Neural cell (in vitro differentiated cells): ENCODE results near the gene MAGEA4. TPM values are rescaled to one million over a fixed set of nuclear protein-coding genes. Genes with fewer than 3 reads are reported as not detected.

Source experiments
- H2AFZ ChIP-seq: fragments of 200-600, 300-800 bp; sonication (generic), shearing (Covaris generic); 2 replicates; pipeline ENCODE4 v1.6.0; 2014; ENCODE audit warnings: low read depth, mild to moderate bottlenecking, antibody characterized with exemption, low read length, moderate library complexity
- H3F3A ChIP-seq: fragments of 200-600 bp; shearing (Covaris generic); 2 replicates; pipeline ENCODE4 v1.6.1; 2016; ENCODE audit warnings: mild to moderate bottlenecking, moderate library complexity, mixed read lengths, antibody characterized with exemption, low read length; ENCODE audit not compliant: insufficient read depth, poor library complexity, severe bottlenecking
- H3K27ac ChIP-seq: fragments of 200-600, 300-800 bp; sonication (generic), shearing (Covaris generic); 2 replicates; pipeline ENCODE4 v1.5.1; 2014; ENCODE audit warnings: mild to moderate bottlenecking, low read length, moderate library complexity
- H3K27me3 ChIP-seq: fragments of 300-800, 200-600 bp; sonication (generic), shearing (Covaris generic); 2 replicates; pipeline ENCODE4 v1.6.0; 2014; ENCODE audit warnings: mild to moderate bottlenecking, low read depth, low read length, moderate library complexity; ENCODE audit not compliant: insufficient read depth
- H3K36me3 ChIP-seq: fragments of 300-800, 200-600 bp; sonication (generic), shearing (Covaris generic); 2 replicates; pipeline ENCODE4 v1.5.1; 2014; ENCODE audit warnings: mild to moderate bottlenecking, antibody characterized with exemption, low read length, moderate library complexity; ENCODE audit not compliant: insufficient read depth
- H3K4me2 ChIP-seq: fragments of 300-800, 200-600 bp; sonication (generic), shearing (Covaris generic); 2 replicates; pipeline ENCODE4 v1.6.0; 2014; ENCODE audit warnings: mild to moderate bottlenecking, low read length
- H3K4me3 ChIP-seq: fragments of 300-800, 200-600 bp; sonication (generic), shearing (Covaris generic); 2 replicates; pipeline ENCODE4 v1.5.1; 2014; ENCODE audit warnings: mild to moderate bottlenecking, low read length, moderate library complexity
- H3K79me2 ChIP-seq: fragments of 200-600 bp; shearing (Covaris generic); replicated peaks from 2 replicates; pipeline ENCODE4 v1.6.0; 2014; ENCODE audit warnings: mild to moderate bottlenecking, low read length, moderate library complexity; ENCODE audit not compliant: insufficient read depth
- H3K9ac ChIP-seq: fragments of 300-800, 200-600 bp; sonication (generic), shearing (Covaris generic); 2 replicates; pipeline ENCODE4 v1.6.1; 2016; ENCODE audit warnings: mild to moderate bottlenecking, low read length, mixed read lengths
- H3K9me2 ChIP-seq: fragments of 200-600 bp; shearing (Covaris generic); 2 replicates; pipeline ENCODE4 v1.6.1; 2016; ENCODE audit warnings: mild to moderate bottlenecking, low read length, mixed read lengths; ENCODE audit not compliant: insufficient read depth
- H3K9me3 ChIP-seq: fragments of 200-600, 300-800 bp; sonication (generic), shearing (Covaris generic); 2 replicates; pipeline ENCODE4 v1.6.1; 2016; ENCODE audit warnings: mild to moderate bottlenecking, mixed run types, low read length, moderate library complexity, mixed read lengths
- H4K20me1 ChIP-seq: fragments of 200-600 bp; shearing (Covaris generic); 2 replicates; pipeline ENCODE4 v1.6.1; 2016; ENCODE audit warnings: mild to moderate bottlenecking, mixed run types; ENCODE audit not compliant: insufficient read depth
- EP300 ChIP-seq: fragments of 450-650 bp; conservative IDR thresholded peaks from 2 replicates; pipeline ENCODE4 v1.6.1; 2014; ENCODE audit warnings: antibody characterized with exemption, mild to moderate bottlenecking, moderate library complexity; ENCODE audit not compliant: poor library complexity, severe bottlenecking
- EZH2 ChIP-seq: fragments of 200-600, 300-800 bp; shearing (Covaris generic), sonication (generic); IDR thresholded peaks from 2 replicates; pipeline ENCODE4 v1.6.1; 2014; ENCODE audit warnings: antibody characterized with exemption, low read length, borderline replicate concordance, mild to moderate bottlenecking; ENCODE audit not compliant: insufficient read depth, poor library complexity, severe bottlenecking
- MXI1 ChIP-seq: fragments of 450-650 bp; conservative IDR thresholded peaks from 2 replicates; pipeline ENCODE4 v1.6.1; 2014; ENCODE audit warnings: antibody characterized with exemption, mild to moderate bottlenecking; ENCODE audit not compliant: poor library complexity, severe bottlenecking
- POLR2AphosphoS5 ChIP-seq: IDR thresholded peaks from 2 replicates; pipeline ENCODE4 v1.6.1; 2012
- RAD21 ChIP-seq: fragments of 450-650 bp; conservative IDR thresholded peaks from 2 replicates; pipeline ENCODE4 v1.6.1; 2014; ENCODE audit warnings: antibody characterized with exemption, mild to moderate bottlenecking, moderate library complexity
- SMC3 ChIP-seq: fragments of 450-650 bp; conservative IDR thresholded peaks from 2 replicates; pipeline ENCODE4 v1.6.1; 2014; ENCODE audit warnings: antibody characterized with exemption, mild to moderate bottlenecking, moderate library complexity; ENCODE audit not compliant: poor library complexity
- TAF1 ChIP-seq: IDR thresholded peaks from 2 replicates; pipeline ENCODE4 v1.6.1; 2012; ENCODE audit warnings: low read depth
- polyA plus RNA-seq: library from polyadenylated mRNA; depleted of rRNA; stranded (reverse); fragments of >200 nt; gene quantifications from 2 replicates; pipeline ENCODE4 v1.2.3, GENCODE V29; 2014
- TF ChIP-seq, protein P1 (sequence below): fragments of 450-650 bp; IDR thresholded peaks from 2 replicates; pipeline ENCODE4 v1.5.1; 2014; ENCODE audit warnings: antibody characterized with exemption, mild to moderate bottlenecking, moderate library complexity; ENCODE audit not compliant: poor library complexity, severe bottlenecking
- TF ChIP-seq, protein P2 (sequence below): IDR thresholded peaks from 2 replicates; pipeline ENCODE4 v1.6.1; 2012; ENCODE audit warnings: borderline replicate concordance

Gene MAGEA4
- polyA plus RNA-seq, 1 donor from 2014 or later: not detected

- Histone ChIP-seq H3K27ac (no peak overlapping the region), H2AFZ (no peak overlapping the region), H3K4me2 (no peak overlapping the region), H3F3A (no peaks in the 10 kb centered on the region), H3K36me3 (no peaks in the 10 kb centered on the region), H3K4me3 (no peak overlapping the region), H3K79me2 (no peaks in the 10 kb centered on the region), H3K9me2 (no peaks in the 10 kb centered on the region), H3K9me3 (no peaks in the 10 kb centered on the region), H4K20me1 (no peaks in the 10 kb centered on the region), H3K9ac (no peak overlapping the region), H3K27me3 (no peaks in the 10 kb centered on the region)
- TF ChIP-seq RAD21: no peak
- no peak for TF ChIP-seq EP300
- no peak for TF ChIP-seq EZH2
- TF ChIP-seq POLR2AphosphoS5: no peak
- TF ChIP-seq, protein P1, sequence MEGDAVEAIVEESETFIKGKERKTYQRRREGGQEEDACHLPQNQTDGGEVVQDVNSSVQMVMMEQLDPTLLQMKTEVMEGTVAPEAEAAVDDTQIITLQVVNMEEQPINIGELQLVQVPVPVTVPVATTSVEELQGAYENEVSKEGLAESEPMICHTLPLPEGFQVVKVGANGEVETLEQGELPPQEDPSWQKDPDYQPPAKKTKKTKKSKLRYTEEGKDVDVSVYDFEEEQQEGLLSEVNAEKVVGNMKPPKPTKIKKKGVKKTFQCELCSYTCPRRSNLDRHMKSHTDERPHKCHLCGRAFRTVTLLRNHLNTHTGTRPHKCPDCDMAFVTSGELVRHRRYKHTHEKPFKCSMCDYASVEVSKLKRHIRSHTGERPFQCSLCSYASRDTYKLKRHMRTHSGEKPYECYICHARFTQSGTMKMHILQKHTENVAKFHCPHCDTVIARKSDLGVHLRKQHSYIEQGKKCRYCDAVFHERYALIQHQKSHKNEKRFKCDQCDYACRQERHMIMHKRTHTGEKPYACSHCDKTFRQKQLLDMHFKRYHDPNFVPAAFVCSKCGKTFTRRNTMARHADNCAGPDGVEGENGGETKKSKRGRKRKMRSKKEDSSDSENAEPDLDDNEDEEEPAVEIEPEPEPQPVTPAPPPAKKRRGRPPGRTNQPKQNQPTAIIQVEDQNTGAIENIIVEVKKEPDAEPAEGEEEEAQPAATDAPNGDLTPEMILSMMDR: no peak
- TF ChIP-seq, protein P2, sequence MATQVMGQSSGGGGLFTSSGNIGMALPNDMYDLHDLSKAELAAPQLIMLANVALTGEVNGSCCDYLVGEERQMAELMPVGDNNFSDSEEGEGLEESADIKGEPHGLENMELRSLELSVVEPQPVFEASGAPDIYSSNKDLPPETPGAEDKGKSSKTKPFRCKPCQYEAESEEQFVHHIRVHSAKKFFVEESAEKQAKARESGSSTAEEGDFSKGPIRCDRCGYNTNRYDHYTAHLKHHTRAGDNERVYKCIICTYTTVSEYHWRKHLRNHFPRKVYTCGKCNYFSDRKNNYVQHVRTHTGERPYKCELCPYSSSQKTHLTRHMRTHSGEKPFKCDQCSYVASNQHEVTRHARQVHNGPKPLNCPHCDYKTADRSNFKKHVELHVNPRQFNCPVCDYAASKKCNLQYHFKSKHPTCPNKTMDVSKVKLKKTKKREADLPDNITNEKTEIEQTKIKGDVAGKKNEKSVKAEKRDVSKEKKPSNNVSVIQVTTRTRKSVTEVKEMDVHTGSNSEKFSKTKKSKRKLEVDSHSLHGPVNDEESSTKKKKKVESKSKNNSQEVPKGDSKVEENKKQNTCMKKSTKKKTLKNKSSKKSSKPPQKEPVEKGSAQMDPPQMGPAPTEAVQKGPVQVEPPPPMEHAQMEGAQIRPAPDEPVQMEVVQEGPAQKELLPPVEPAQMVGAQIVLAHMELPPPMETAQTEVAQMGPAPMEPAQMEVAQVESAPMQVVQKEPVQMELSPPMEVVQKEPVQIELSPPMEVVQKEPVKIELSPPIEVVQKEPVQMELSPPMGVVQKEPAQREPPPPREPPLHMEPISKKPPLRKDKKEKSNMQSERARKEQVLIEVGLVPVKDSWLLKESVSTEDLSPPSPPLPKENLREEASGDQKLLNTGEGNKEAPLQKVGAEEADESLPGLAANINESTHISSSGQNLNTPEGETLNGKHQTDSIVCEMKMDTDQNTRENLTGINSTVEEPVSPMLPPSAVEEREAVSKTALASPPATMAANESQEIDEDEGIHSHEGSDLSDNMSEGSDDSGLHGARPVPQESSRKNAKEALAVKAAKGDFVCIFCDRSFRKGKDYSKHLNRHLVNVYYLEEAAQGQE: no peak
- no peak for TF ChIP-seq SMC3
- no peak for TF ChIP-seq TAF1
Observed at GRCh38 chrX:151966236-151966635, 53.5 kb downstream of the MAGEA4 start.

GRCh38 chrX:151970027-151970426, 57.3 kb downstream of the MAGEA4 start:
- Histone ChIP-seq H3F3A (no peaks in the 10 kb centered on the region), H3K9me2 (no peaks in the 10 kb centered on the region), H3K27me3 (peaks cover 8% of the 10 kb centered on the region), H3K4me2 (no peak overlapping the region), H3K27ac (no peak overlapping the region), H3K4me3 (no peak overlapping the region), H3K9me3 (no peaks in the 10 kb centered on the region), H3K79me2 (no peaks in the 10 kb centered on the region), H3K36me3 (no peaks in the 10 kb centered on the region), H2AFZ (no peak overlapping the region), H3K9ac (no peak overlapping the region), H4K20me1 (no peaks in the 10 kb centered on the region)
- TF ChIP-seq EP300 (no peak), SMC3 (no peak), POLR2AphosphoS5 (no peak), MXI1 (no peak), EZH2 (no peak), RAD21 (no peak), TAF1 (no peak)
- TF ChIP-seq, protein P1: no peak
- TF ChIP-seq, protein P2: no peak
